K562 (cell line): ENCODE measurements around the gene RPL22. TPM values are rescaled to one million over a fixed set of nuclear protein-coding genes. Genes with fewer than 3 reads are reported as not detected.

Source experiments
- CXXC5 ChIP-seq: fragments of 250-450 bp; sonication (Bioruptor Pico); IDR thresholded peaks from 2 replicates; pipeline ENCODE4 v1.8.0; 2022; ENCODE audit warnings: inconsistent platforms, mild to moderate bottlenecking, moderate library complexity
- FOXP4 ChIP-seq: sonication (generic); formaldehyde crosslinking; IDR thresholded peaks from 2 replicates; pipeline ENCODE4 v1.8.0; 2022; ENCODE audit warnings: mild to moderate bottlenecking, missing genetic modification reagents, borderline replicate concordance
- FUS ChIP-seq: fragments of 200-400 bp; formaldehyde crosslinking; optimal IDR thresholded peaks from 2 replicates; pipeline ENCODE3; 2017; ENCODE audit warnings: low read depth, low read length
- GABPB1 ChIP-seq: sonication (generic); formaldehyde crosslinking; IDR thresholded peaks from 2 replicates; pipeline ENCODE4 v1.8.0; 2022; ENCODE audit warnings: mild to moderate bottlenecking, missing genetic modification reagents
- GTF2B ChIP-seq: IDR thresholded peaks from 2 replicates; pipeline ENCODE4 v1.6.1; 2011; ENCODE audit not compliant: insufficient read length; ENCODE audit errors: extremely low read depth
- HBP1 ChIP-seq: fragments of 450-650 bp; formaldehyde crosslinking; IDR thresholded peaks from 2 replicates; pipeline ENCODE4 v1.4.0; 2022; ENCODE audit warnings: missing genetic modification characterization
- LARP7 ChIP-seq: fragments of 450-650 bp; IDR thresholded peaks from 2 replicates; pipeline ENCODE4 v1.6.1; 2016
- MBD2 ChIP-seq: sonication (generic); IDR thresholded peaks from 2 replicates; pipeline ENCODE4 v1.6.1; 2016; ENCODE audit warnings: low read depth, borderline replicate concordance
- NR3C1 ChIP-seq: sonication (generic); formaldehyde crosslinking; IDR thresholded peaks from 2 replicates; pipeline ENCODE4 v1.8.1; 2022; ENCODE audit warnings: missing genetic modification reagents
- POLR2AphosphoS5 ChIP-seq: IDR thresholded peaks from 2 replicates; pipeline ENCODE4 v1.6.1; 2011; ENCODE audit warnings: mild to moderate bottlenecking, low read depth, low read length, moderate library complexity; ENCODE audit not compliant: control insufficient read depth, insufficient read depth
- SNRNP70 ChIP-seq: fragments of 200-400 bp; formaldehyde crosslinking; optimal IDR thresholded peaks from 2 replicates; pipeline ENCODE3; 2017; ENCODE audit warnings: low read depth, low read length
- TBP ChIP-seq: optimal IDR thresholded peaks from 2 replicates; pipeline ENCODE3; 2011; ENCODE audit warnings: low read depth, low read length, improper control_type of control experiment
- TCF3 ChIP-seq: sonication (generic); formaldehyde crosslinking; IDR thresholded peaks from 2 replicates; pipeline ENCODE4 v1.4.0; 2020; ENCODE audit warnings: mild to moderate bottlenecking, missing genetic modification reagents
- U2AF1 ChIP-seq: fragments of 200-400 bp; formaldehyde crosslinking; optimal IDR thresholded peaks from 2 replicates; pipeline ENCODE3; 2017; ENCODE audit warnings: mild to moderate bottlenecking, low read depth, low read length, moderate library complexity
- ZBTB11 ChIP-seq, 3 experiments: fragments of 200-800 bp in 1 of 3; fragments of 250-450 bp in 1 of 3; fragments of 450-650 bp in 1 of 3; sonication (Bioruptor Pico) in 1 of 3; sonication (Bioruptor generic) in 1 of 3; formaldehyde crosslinking in 1 of 3; IDR thresholded peaks; 2 replicates each; pipeline versions ENCODE4 v1.6.1 to v1.8.0; 2016 to 2022; ENCODE audit warnings: mild to moderate bottlenecking in 2 of 3, missing genetic modification characterization in 2 of 3, missing compliant biosample characterization in 1 of 3, moderate library complexity in 1 of 3
- ZC3H11A ChIP-seq: IDR thresholded peaks from 2 replicates; pipeline ENCODE4 v1.6.1; 2012; ENCODE audit warnings: low read depth, low read length, improper control_type of control experiment
- ZNF121 ChIP-seq: sonication (generic); formaldehyde crosslinking; conservative IDR thresholded peaks from 2 replicates; pipeline ENCODE4 v1.8.0; 2022; ENCODE audit warnings: missing genetic modification reagents
- ZNF263 ChIP-seq: sonication (generic); formaldehyde crosslinking; IDR thresholded peaks from 2 replicates; pipeline ENCODE4 v1.8.0; 2022; ENCODE audit warnings: mild to moderate bottlenecking, missing genetic modification reagents, borderline replicate concordance
- ZNF445 ChIP-seq: fragments of 250-450 bp; sonication (Bioruptor Pico); IDR thresholded peaks from 2 replicates; pipeline ENCODE4 v1.4.0; 2020; ENCODE audit warnings: low read depth, mild to moderate bottlenecking, moderate library complexity
- polyA plus RNA-seq, 8 experiments: library from polyadenylated mRNA; depleted of rRNA in 4 of 8; stranded (reverse) in 5 of 8; unstranded in 3 of 8; fragments of >200 nt; fragmentation: Nextera tagmentation in 2 of 8; fragmentation: Illumina TruSeq in 1 of 8; extraction: Ambion mirVana in 2 of 8; extraction: Trizol in 1 of 8; gene quantifications; 2 replicates each; pipeline versions ENCODE4 v1.2.1 to v1.2.3, GENCODE V29; 2011 to 2014; ENCODE audit warnings: inconsistent platforms in 1 of 8, missing spikeins in 1 of 8
- total RNA-seq, 7 experiments: library from RNA; depleted of rRNA in 6 of 7; stranded (reverse); fragments of >200 nt in 6 of 7; fragmentation: Illumina TruSeq in 2 of 7; extraction: Trizol in 2 of 7; gene quantifications; 2 replicates each; pipeline versions ENCODE4 v1.2.1 to v1.2.3, GENCODE V29; 2011 to 2021; ENCODE audit warnings: low replicate concordance in 1 of 7

The RPL22 gene
- total and polyA plus RNA-seq, 9 of the 15 experiments (the other 6 are each of a cell fraction or from before 2014, with no cell fraction given): 467 to 1,165 (median 607) TPM

- no peak for TF ChIP-seq POLR2AphosphoS5
- TF ChIP-seq GTF2B: no peak
- TF ChIP-seq HBP1 (CRISPR knock-in tag): 0 out of 2 replicates have a peak, but pooled peaks have one; percentile 10
- peak; percentile 90 for TF ChIP-seq ZNF263 (CRISPR knock-in tag)
- peak; percentile 21 for TF ChIP-seq TBP
- peak; percentile 96; the same call in 1 of the 2 replicates for TF ChIP-seq FOXP4
- TF ChIP-seq FUS: peak; percentile 45
- no peak for TF ChIP-seq LARP7
- TF ChIP-seq CXXC5 (CRISPR knock-in tag): peak; percentile 90
- TF ChIP-seq ZNF121 (CRISPR knock-in tag): no peak
- TF ChIP-seq ZBTB11 (CRISPR knock-in tag; IDR thresholded peaks at IDR 0.05): no peak
- TF ChIP-seq U2AF1: peak; percentile 98
- no peak for TF ChIP-seq MBD2
- TF ChIP-seq TCF3: peak; percentile 60
- TF ChIP-seq GABPB1 (CRISPR knock-in tag): peak; percentile 89
- no peak for TF ChIP-seq SNRNP70
- peak; percentile 81; the same call in 1 of the 2 replicates for TF ChIP-seq ZC3H11A
- TF ChIP-seq NR3C1 (CRISPR knock-in tag): peak; percentile 99
- TF ChIP-seq ZNF445: no peak
These were observed 45.9 kb upstream of the RPL22 start (continued) for GRCh38 chr1:6245086-6245868.
